Kidney glomerular epithelial cell (primary cell): Measurements from ENCODE around the gene SLC25A38.
A peak's percentile ranks its signal among the peaks of the same experiment; 100 is the strongest.

ENCODE experiments used
- DNase-seq: peaks from one replicate; lab custom pipeline; 2025; lab: John Stamatoyannopoulos, UW

Gene SLC25A38

GRCh38 chr3:39376959-39377634 lies 6.1 kb upstream of the SLC25A38 start:
- DNase-seq, result no peak

- no peak for DNase-seq
Measured at GRCh38 chr3:39378088-39378487, 5.1 kb upstream of the SLC25A38 start.

GRCh38 chr3:39378957-39379777 lies 4.0 kb upstream of the SLC25A38 start:
- no peak for DNase-seq

GRCh38 chr3:39379778-39380155 lies 3.4 kb upstream of the SLC25A38 start:
- no peak for DNase-seq

- DNase-seq, result no peak
Measured at GRCh38 chr3:39381432-39381831, 1.7 kb upstream of the SLC25A38 start.

- no peak for DNase-seq
Measured at GRCh38 chr3:39383881-39384664, 903 bp downstream of the SLC25A38 start.

GRCh38 chr3:39384665-39385000 lies 1.5 kb downstream of the SLC25A38 start:
- no peak for DNase-seq

- no peak for DNase-seq
Measured at GRCh38 chr3:39385456-39386090, 2.4 kb downstream of the SLC25A38 start.

- no peak for DNase-seq
Measured at GRCh38 chr3:39386318-39386717, 3.1 kb downstream of the SLC25A38 start.

GRCh38 chr3:39387411-39387975 lies 4.3 kb downstream of the SLC25A38 start:
- no peak for DNase-seq

- no peak for DNase-seq
Measured at GRCh38 chr3:39388153-39388552, 5.0 kb downstream of the SLC25A38 start.

- no peak for DNase-seq
Measured at GRCh38 chr3:39388741-39389248, 5.6 kb downstream of the SLC25A38 start.

- no peak for DNase-seq
Measured at GRCh38 chr3:39390181-39390580, 7.0 kb downstream of the SLC25A38 start.

GRCh38 chr3:39396690-39397089 lies 13.5 kb downstream of the SLC25A38 start:
- no peak for DNase-seq

GRCh38 chr3:39398700-39399099 lies 15.5 kb downstream of the SLC25A38 start:
- DNase-seq, result no peak

GRCh38 chr3:39401983-39402382 lies 18.8 kb downstream of the SLC25A38 start:
- DNase-seq, result no peak

- no peak for DNase-seq
Measured at GRCh38 chr3:39404943-39405686, 21.9 kb downstream of the SLC25A38 start.

GRCh38 chr3:39405687-39406367 lies 22.7 kb downstream of the SLC25A38 start:
- DNase-seq, result no peak

- DNase-seq, result peak; percentile 99
Measured at GRCh38 chr3:39406368-39407258, 23.4 kb downstream of the SLC25A38 start, which contains the start of gene RPSA. TSS of gene RPSA (plus strand) at chr3:39406720. CDS start at chr3:39407654, 934 bp downstream.
